Left hindlimb (tissue), 1 donor: ENCODE results near the gene BACE2.
"Not testable (repeated sequence)": the region's sequence is repeated elsewhere in the genome, so short reads cannot be mapped to it uniquely, and the experiment has no call there.

ENCODE experiments used
- DNase-seq: peaks from one replicate; pipeline ENCODE4 v3.0.0-alpha.2; 2018

Gene BACE2

DNA sequence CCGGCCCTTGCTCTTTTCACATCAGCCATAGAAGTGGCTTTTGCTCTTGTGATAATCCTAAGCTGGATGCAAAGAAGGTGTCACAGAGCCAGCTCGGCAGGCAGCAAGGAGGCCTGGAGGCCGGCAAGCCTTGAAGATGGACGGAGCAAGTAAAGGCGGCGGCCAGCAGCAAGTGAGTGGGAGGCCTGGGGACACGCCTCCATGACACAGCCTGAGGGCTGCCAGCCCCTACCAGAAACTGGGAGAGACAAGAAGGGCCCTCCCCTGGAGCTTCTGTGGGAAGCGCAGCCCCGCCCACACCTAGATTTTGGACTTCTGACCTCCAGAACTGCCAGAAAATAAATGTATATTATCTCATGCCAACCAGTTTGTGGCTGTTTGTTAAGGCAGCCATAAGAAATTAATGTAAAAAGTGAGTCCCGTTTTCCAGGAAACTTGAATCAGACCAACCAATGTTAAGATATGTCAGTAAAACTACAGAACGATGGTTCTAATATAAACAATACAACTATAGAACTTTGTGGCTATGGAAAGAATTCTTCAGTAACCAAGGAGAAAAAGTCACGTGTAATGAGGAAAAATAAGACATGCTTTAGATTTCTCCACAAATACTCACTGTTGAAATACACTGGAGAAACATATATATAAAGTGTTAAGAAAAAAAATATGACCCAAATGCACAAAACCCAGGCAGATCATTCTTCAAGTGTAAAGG lies 49.9 kb downstream of the BACE2 start:
- peak; percentile 81 for DNase-seq

GRCh38 chr21:41219498-41220207 lies 51.7 kb downstream of the BACE2 start:
- no peak for DNase-seq

GRCh38 chr21:41220208-41220733 lies 52.3 kb downstream of the BACE2 start:
- no peak for DNase-seq

DNA sequence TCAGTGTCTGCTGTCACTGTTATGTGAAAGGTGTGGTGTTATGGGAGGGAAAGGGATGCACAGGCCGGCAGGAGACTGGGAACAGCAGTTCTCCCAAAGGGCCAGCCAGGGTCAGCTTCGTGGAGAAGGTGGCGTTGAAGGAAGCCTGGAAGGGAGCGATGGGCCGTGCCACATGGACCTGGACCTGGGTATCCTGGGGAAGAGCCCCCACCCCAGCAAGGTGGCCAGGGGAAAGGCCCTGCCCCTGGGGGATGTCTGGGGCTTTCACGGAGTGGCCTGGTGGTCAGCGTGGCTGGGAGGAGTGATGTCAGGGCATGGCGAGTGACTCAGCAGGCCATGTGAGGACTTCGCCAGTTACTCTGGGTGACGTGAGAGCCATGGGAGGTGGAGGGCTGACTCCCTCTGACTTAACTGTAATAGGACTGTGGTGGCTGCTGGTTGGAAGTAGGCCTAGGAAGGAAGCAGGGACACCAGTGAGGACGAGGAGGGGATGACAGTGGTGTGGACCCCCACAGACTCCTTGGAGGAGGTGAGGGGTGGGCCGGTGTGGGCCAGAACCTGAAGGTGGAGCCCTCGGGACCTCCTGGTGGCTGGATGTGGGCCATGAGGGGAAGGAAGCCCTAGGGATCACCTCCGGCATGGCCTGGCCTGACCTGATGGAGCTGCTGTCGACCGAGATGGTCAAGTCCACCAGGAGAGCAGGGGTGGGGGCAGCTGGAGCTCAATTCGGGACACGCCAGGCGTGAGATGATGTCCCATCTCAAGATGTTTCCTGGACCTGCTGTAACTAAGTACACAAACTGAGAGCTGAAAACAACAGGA lies 54.5 kb downstream of the BACE2 start:
- no peak for DNase-seq

DNA sequence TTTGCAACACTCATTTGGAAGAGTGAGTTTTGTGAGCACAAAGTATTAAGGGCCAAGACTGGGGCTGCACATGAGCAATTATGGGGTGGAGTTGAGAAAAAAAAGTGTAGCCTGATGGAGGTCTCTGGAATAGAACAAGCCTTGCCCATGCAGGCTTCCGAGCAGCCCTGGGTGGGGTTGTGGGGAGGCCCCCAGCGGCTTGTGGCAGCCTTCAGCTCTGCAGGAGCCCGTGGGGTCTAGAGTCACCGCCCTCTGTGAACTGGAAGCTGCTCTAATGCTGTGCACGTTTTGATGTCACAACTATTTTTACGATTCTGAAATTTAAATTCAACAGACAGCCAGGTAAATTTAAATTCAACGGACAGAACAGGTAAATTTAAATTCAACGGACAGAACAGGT lies 58.9 kb downstream of the BACE2 start:
- DNase-seq: no peak

DNA sequence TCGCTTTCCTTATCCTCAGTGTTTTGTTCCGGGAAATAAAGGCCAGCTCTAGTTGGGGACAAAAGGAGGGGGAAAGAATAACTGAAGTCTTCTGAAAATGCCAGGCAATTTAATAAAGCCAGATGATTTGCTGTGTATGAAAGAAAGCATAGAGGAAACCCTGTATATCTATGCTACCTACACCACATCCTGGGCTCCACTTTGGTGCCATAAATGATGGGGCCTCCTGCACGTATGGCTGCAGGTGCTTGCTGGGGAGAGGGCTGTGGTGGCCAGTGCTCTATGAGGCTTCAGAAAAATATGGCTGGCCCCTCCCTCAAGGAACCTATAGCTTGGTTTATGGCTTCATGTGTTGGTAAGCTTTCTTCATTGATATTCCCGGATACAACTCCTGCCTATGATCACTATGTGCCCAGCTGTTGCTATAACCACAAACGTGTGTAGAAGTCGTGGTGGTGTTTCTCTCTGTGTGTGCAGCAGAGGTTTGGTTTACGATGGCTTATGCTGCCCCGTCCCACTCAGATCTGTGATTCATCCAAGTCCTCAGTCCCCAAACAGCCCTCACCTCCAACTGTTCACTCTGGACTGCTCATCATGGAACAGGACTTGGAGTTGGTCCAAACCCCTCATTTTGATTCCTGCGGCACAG lies 59.5 kb downstream of the BACE2 start:
- no peak for DNase-seq

DNA sequence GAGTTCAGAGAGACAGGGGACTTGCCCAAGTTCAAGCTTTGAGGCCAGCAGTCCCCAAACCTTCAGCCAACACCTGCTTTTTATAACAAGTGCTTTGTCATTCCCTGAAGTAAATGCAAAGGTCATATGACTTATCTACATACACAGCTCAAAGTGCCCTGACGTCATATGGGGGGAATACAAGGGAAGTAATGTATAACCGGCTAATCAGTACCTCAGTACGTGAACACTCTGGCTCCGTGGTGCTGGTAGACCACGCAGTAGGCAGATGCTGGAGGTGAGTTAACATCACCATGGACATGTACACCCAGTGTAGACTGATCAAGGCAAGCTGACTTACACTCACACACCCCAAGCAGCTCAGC lies 60.0 kb downstream of the BACE2 start:
- DNase-seq: no peak

DNA sequence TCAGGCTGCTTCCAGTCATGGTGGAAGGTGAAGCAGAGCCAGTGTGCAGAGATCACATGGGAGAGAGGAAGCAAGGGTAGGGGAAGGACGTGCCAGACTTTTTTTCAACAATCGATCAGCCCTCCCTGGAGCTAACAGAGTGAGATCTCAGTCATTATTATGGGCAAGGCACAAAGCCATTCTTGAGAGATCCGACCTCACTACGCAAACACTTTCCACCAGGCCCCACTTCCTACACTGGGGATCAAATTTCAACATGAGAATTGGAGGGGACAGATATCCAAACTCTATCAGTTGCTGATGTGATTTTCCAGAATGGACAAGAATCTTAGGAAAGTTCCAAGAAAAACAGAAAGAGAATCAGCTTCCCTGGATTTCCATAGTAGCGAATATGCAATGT lies 60.5 kb downstream of the BACE2 start:
- no peak for DNase-seq

- no peak for DNase-seq
Measured at GRCh38 chr21:41228958-41229357, 61.0 kb downstream of the BACE2 start.

DNA sequence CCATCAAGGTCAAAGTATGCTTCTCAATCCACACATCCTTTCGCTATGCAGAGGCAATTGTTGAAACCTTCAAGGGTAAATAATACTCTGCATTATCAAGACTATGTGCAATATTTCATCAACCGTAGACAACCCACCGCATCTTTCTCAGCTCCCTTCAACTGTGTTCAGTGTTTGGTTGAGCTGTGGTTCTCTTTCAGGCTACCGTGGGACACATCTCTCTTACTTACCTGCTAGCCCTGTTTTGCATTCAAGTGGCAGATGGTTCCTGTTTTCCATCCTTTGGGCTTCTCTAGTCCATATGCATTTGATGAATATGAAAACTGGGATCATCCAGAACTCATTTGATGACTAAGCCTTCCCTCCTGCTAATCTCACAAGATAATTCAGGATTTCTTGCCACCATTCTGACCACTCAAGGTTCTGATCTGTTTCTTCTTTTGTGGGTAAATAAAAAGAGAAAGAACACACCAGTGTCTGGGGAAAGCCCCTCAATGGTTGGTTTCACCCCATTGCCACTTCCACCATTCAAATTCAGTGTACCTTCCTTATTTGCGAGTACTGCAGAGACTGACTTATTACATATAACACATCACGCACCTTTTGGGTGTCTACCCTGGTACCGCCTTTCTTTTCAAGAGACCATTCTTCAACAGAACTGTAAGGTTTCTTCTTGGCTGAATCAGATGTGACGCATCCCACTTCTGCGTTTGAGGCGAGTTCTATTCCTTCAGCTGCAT lies 61.7 kb downstream of the BACE2 start:
- DNase-seq: no peak

DNA sequence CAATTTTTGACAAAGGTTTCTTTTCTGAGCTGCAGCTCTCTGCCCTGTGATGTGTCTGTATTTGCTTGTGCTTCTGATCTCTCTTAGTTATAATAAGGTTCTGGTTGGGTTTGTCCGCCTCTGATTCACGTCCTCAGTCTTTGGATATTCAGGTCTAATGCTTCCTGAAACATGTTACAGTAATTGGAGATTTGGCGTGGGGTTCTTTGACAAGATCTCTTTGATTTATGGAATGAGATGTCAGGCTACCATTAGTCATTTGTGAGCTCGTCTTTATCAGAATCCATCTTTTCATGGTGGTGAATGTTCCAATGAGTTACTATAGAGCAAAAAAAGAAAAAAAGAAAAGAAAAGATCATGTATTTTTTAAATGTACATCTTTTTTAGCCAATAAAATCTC lies 62.5 kb downstream of the BACE2 start:
- DNase-seq: no peak

- DNase-seq: no peak
Measured at GRCh38 chr21:41231060-41231459, 63.1 kb downstream of the BACE2 start.

- no peak for DNase-seq
Measured at GRCh38 chr21:41232013-41232412, 64.1 kb downstream of the BACE2 start.

DNA sequence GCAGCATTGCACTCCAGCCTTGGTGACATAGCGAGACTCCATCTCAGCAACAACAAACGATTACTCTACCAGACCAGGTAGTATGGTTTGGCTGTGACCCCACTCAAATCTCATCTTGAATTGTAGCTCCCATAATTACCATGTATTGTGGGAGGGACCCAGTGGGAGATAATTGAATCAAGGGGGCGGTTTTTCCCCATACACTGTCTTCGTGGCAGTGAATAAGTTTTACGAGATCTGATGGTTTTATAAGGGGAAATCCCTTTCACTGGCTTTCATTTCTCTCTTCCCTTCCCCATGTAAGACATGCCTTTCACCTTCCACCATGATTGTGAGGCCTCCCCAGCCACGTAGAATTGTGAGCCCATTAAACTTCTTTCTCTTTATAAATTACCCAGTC lies 66.0 kb downstream of the BACE2 start:
- no peak for DNase-seq

DNA sequence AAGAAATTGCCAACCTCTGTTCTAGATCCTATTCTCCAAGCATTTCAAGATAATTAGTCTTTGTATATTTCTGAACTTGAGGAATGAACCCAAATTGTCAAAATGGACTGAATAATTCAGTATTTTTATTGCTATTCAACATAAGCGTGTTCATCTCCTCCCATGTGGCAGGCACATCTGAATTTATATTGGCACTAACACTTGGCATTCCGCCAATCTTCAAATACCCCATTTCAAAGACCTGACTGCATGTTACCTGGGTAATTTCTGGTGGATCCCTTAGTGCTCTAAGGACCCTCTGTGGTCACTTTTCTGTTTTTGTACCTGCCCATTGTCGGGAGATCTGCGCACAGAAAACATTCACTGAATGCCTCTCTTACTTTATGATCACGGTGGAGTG lies 66.6 kb downstream of the BACE2 start:
- DNase-seq: no peak

DNA sequence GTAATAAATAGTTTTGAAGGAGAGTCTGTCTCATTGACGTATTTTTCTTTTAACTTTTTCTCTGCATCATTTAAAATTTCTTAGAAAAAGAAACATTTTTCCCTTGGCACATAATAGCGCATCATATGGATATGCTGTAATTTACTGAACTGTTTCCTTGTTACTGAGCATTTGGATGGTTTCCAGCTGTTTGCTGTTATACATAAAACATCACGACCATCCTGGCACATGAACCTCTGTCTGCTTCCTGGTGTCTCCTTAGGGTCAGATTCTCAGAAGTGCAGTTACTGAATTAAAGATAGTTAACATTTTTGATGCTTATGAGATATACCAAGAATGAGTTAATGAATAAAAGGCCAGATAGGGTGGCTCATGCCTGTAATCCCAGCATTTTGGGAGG lies 67.2 kb downstream of the BACE2 start:
- DNase-seq: no peak

GRCh38 chr21:41236352-41236973 lies 68.5 kb downstream of the BACE2 start:
- no peak for DNase-seq

- not testable (repeated sequence) for DNase-seq
Measured at GRCh38 chr21:41238081-41238796, 70.3 kb downstream of the BACE2 start.

GRCh38 chr21:41240040-41240439 lies 72.1 kb downstream of the BACE2 start:
- DNase-seq: no peak

DNA sequence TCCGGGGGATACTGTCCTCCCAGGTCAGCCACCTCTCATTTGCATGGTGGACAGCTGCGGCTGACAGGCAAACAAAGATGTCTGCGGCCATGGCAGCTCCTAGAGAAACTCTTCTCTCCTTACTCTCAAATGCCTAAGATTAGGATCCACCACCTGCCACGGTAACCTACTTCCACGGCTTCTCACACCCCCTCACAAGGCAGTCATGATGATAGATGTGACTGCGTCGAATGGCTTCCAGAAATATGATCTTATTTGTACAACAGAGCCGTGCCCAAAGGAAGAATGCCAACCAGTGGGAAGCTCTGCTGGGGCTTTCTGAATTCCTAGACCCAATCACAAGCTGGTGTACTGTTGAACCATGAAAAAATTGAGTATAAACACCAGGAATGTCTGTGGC lies 73.4 kb downstream of the BACE2 start:
- DNase-seq: no peak

DNA sequence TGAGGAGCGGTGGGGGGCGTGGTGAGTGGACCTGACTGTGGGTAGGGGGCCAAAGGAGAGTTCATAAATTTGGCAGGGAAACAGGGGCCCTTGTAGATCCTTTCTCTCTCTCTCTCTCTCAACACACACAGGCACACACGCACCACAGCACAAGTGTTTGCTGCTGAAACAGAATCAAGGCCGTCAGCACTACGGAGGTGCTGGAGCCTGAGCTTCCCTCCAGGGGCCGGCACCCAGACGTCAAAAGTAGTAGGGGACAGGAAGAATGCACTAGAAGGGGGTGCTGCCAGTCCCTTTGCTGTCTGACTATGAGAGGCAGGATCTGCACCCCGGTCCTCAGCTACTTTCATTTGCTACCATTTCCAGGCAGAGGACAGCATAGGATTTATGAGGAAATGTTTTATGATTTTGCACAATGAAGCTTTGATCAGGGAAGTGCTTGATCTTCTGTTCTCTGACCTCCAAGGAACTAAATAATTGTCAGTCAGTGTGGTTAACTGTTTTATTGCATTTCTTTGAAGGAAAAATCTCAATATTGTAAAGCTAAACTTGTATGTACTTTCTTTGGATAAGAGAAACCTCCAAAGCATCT lies 74.4 kb downstream of the BACE2 start:
- DNase-seq: no peak
